Caco-2 (cell line): ENCODE results near the gene HAPSTR1. TPM values are rescaled to one million over a fixed set of nuclear protein-coding genes. Genes with fewer than 3 reads are reported as not detected.

Experiments used
- BruUV-seq: library from RNA; stranded (reverse); fragments of 400-500 nt; replicated peaks from 2 replicates; lab custom pipeline; 2021; lab: Mats Ljungman, UMichigan
- CTCF ChIA-PET: fragments of 300-600 bp; sonication (Branson Sonifier 250); formaldehyde crosslinking; loops from one replicate; lab custom pipeline; 2022; ENCODE audit warnings: antibody characterized with exemption; lab: Charles Lee
- POLR2A ChIA-PET: fragments of 300-600 bp; sonication (Branson Sonifier 250); formaldehyde crosslinking; loops from one replicate; lab custom pipeline; 2022; ENCODE audit warnings: antibody characterized with exemption; lab: Charles Lee
- DNase-seq, 2 experiments: peaks; one replicate each; pipeline versions ENCODE4 v3.0.0 to v3.0.0-alpha.2; 2020 to 2022
- H3K27me3 ChIP-seq: replicated peaks from 2 replicates; pipeline ENCODE4 v1.6.0; 2011; ENCODE audit warnings: low read length; ENCODE audit not compliant: control insufficient read depth, insufficient read depth
- H3K36me3 ChIP-seq: 2 replicates; pipeline ENCODE4 v1.5.1; 2011; ENCODE audit warnings: low read length; ENCODE audit not compliant: control insufficient read depth, insufficient read depth
- H3K4me1 ChIP-seq: fragments of 250-450 bp; sonication (Bioruptor Pico); 2 replicates; pipeline ENCODE4 v1.5.1; 2020; ENCODE audit warnings: mild to moderate bottlenecking
- H3K4me3 ChIP-seq: 2 replicates; pipeline ENCODE4 v1.5.1; 2011; ENCODE audit warnings: low read depth, mild to moderate bottlenecking, control low read depth, low read length
- H3K9me3 ChIP-seq: fragments of 250-450 bp; sonication (Bioruptor Pico); 2 replicates; pipeline ENCODE4 v1.5.1; 2020; ENCODE audit warnings: mild to moderate bottlenecking, moderate library complexity
- H3K27ac Mint-ChIP-seq: one replicate; pipeline ENCODE4 v1.8.0; 2022; ENCODE audit warnings: mixed read lengths; ENCODE audit not compliant: unreplicated experiment
- H3K27me3 Mint-ChIP-seq: one replicate; pipeline ENCODE4 v1.8.0; 2022; ENCODE audit warnings: mixed read lengths; ENCODE audit not compliant: insufficient read depth, unreplicated experiment
- H3K36me3 Mint-ChIP-seq: one replicate; pipeline ENCODE4 v1.8.0; 2022; ENCODE audit warnings: mild to moderate bottlenecking, mixed read lengths; ENCODE audit not compliant: insufficient read depth, unreplicated experiment
- H3K4me1 Mint-ChIP-seq: one replicate; pipeline ENCODE4 v1.8.0; 2022; ENCODE audit warnings: low read depth, mixed read lengths; ENCODE audit not compliant: unreplicated experiment
- H3K4me3 Mint-ChIP-seq: one replicate; pipeline ENCODE4 v1.8.0; 2022; ENCODE audit warnings: mild to moderate bottlenecking, moderate library complexity, mixed read lengths; ENCODE audit not compliant: unreplicated experiment
- H3K9me3 Mint-ChIP-seq: one replicate; pipeline ENCODE4 v1.8.0; 2022; ENCODE audit warnings: mixed read lengths; ENCODE audit not compliant: unreplicated experiment
- intact Hi-C: fragments of 100-400 bp; cut with micrococcal nuclease; formaldehyde crosslinking; loops from one replicate; pipeline ENCODE4 v1.10.0; 2022; ENCODE audit not compliant: unreplicated experiment
- total RNA-seq: library from RNA; stranded (reverse); gene quantifications from 2 replicates; pipeline ENCODE4 v1.2.3, GENCODE V29; 2022
- TF ChIP-seq, protein P1 (sequence below), 2 experiments: fragments of 200-600 bp in 1 of 2; IDR thresholded peaks; 1 replicate in 1 of 2; 2 replicates in 1 of 2; pipeline versions ENCODE4 v1.5.1 to v1.8.0; 2011 to 2022; ENCODE audit warnings: antibody characterized with exemption in 1 of 2, control low read depth in 1 of 2, inconsistent platforms in 1 of 2, low read depth in 1 of 2, low read length in 1 of 2, mild to moderate bottlenecking in 1 of 2, moderate library complexity in 1 of 2; ENCODE audit not compliant: insufficient read depth in 1 of 2, severe bottlenecking in 1 of 2, unreplicated experiment in 1 of 2

Gene HAPSTR1
- total RNA-seq, 1 experiment from 2014 or later: 47.1 TPM

DNA sequence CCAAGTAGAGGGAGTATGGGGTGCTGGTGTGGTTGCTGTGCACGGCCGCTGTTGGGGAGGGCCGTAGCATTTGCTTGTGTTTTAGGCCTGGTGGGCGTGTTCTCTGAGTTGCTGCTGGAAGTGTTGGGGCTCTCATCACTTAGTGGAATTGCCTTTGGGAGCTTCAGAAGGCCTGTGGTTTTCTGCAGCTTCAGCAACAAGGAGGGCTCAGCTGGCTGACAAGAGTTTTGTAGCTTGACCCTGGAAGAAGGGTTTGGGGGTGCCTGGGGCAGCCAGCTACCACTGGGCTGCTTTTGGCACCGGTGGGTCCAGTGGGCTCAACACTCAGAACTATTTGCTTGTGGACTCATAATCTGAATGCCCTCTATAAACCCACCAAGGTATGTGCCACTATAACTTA is 30.9 kb downstream of the HAPSTR1 start:
- BruUV-seq: no TSS peak
- Histone ChIP-seq H3K4me3 (no peak overlapping the region), H3K9me3 (no peaks in the 10 kb centered on the region), H3K27me3 (no peaks in the 10 kb centered on the region), H3K4me1 (no peaks in the 10 kb centered on the region; the same call in 1 of the 2 replicates), H3K36me3 (peaks cover 2% of the 10 kb centered on the region)
- H3K4me3 Mint-ChIP-seq: no peak overlapping the region
- H3K27me3 Mint-ChIP-seq: no peaks in the 10 kb centered on the region
- H3K4me1 Mint-ChIP-seq: no peaks in the 10 kb centered on the region
- H3K36me3 Mint-ChIP-seq: peaks cover 56% of the 10 kb centered on the region
- no peaks in the 10 kb centered on the region for H3K9me3 Mint-ChIP-seq
- POLR2A ChIA-PET: interaction anchor here (1.0 kb wide), 1 partner anchor 31 kb away, joined by 4 read pairs; the partner anchor contains the start of gene HAPSTR1
- TF ChIP-seq, protein P1, sequence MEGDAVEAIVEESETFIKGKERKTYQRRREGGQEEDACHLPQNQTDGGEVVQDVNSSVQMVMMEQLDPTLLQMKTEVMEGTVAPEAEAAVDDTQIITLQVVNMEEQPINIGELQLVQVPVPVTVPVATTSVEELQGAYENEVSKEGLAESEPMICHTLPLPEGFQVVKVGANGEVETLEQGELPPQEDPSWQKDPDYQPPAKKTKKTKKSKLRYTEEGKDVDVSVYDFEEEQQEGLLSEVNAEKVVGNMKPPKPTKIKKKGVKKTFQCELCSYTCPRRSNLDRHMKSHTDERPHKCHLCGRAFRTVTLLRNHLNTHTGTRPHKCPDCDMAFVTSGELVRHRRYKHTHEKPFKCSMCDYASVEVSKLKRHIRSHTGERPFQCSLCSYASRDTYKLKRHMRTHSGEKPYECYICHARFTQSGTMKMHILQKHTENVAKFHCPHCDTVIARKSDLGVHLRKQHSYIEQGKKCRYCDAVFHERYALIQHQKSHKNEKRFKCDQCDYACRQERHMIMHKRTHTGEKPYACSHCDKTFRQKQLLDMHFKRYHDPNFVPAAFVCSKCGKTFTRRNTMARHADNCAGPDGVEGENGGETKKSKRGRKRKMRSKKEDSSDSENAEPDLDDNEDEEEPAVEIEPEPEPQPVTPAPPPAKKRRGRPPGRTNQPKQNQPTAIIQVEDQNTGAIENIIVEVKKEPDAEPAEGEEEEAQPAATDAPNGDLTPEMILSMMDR (IDR thresholded peaks at IDR 0.05; ENCODE audit: insufficient read depth in 1 of 2, low read depth in 1 of 2, low read length in 1 of 2, severe bottlenecking in 1 of 2, unreplicated experiment in 1 of 2): no peak
- CTCF ChIA-PET: no interaction called here
- H3K27ac Mint-ChIP-seq: no peak overlapping the region
- intact Hi-C loops: no loop called here
- DNase-seq: no peak

DNA sequence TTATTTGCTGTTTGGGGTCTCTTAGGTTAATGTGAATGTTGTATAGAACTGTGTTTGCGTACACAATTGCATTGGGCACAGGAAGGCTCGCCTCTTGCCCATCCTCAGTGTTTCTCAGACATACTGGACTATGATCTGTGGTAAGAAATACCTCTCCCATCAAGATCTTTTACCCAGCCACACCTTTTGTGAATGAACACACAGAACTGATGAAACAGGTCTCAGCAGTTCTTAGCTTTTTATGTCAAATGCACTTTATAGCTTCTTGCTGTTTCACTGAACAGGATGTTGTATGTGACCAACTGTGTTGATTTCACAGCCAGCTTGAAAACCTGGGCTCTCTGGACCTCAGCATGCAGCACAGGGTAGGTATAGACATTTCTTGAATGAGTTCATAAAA is 31.5 kb downstream of the HAPSTR1 start:
- Mint-ChIP-seq H3K36me3 (peaks cover 56% of the 10 kb centered on the region), H3K9me3 (no peaks in the 10 kb centered on the region), H3K27ac (no peak overlapping the region), H3K27me3 (no peaks in the 10 kb centered on the region), H3K4me3 (no peak overlapping the region), H3K4me1 (no peaks in the 10 kb centered on the region)
- Histone ChIP-seq H3K36me3 (no peaks in the 10 kb centered on the region; the same call in 1 of the 2 replicates), H3K27me3 (no peaks in the 10 kb centered on the region), H3K9me3 (no peaks in the 10 kb centered on the region), H3K4me3 (no peak overlapping the region), H3K4me1 (no peaks in the 10 kb centered on the region; the same call in 1 of the 2 replicates)
- no TSS peak for BruUV-seq
- DNase-seq: no peak
- CTCF ChIA-PET: no interaction called here
- POLR2A ChIA-PET: interaction anchor here (1.0 kb wide), 1 partner anchor 32 kb away, joined by 4 read pairs; the partner anchor contains the start of gene HAPSTR1
- TF ChIP-seq, protein P1 (IDR thresholded peaks at IDR 0.05; ENCODE audit: insufficient read depth in 1 of 2, low read depth in 1 of 2, low read length in 1 of 2, severe bottlenecking in 1 of 2, unreplicated experiment in 1 of 2): no peak
- intact Hi-C loops: no loop called here

DNA sequence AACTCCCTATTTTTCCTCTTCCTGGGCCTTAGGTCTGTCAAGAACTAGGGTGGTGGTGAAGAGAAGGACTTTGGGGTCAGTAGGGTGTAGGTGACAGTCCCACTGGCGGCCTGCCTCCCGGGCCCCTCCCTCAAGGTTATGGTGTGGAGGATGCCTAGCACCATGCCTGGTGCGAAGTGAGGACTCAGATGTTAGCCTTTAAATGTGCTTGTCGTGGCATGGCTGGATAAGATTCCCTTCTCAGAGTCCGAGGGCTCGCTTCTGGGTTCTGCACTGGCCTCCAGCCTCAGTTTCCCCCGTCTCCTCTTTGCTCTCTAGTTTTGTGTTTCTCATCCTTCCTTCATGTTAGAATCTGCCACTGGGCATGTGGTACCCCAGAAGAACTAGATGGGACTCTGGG is 32.0 kb downstream of the HAPSTR1 start:
- Mint-ChIP-seq H3K36me3 (peaks cover 53% of the 10 kb centered on the region), H3K4me3 (no peak overlapping the region), H3K4me1 (no peaks in the 10 kb centered on the region), H3K27me3 (no peaks in the 10 kb centered on the region), H3K9me3 (no peaks in the 10 kb centered on the region), H3K27ac (no peak overlapping the region)
- POLR2A ChIA-PET: interaction anchor here (1.0 kb wide), 1 partner anchor 32 kb away, joined by 4 read pairs; the partner anchor contains the start of gene HAPSTR1
- Histone ChIP-seq H3K4me1 (no peaks in the 10 kb centered on the region; the same call in 1 of the 2 replicates), H3K9me3 (no peaks in the 10 kb centered on the region), H3K27me3 (no peaks in the 10 kb centered on the region), H3K4me3 (no peak overlapping the region), H3K36me3 (no peaks in the 10 kb centered on the region; the same call in 1 of the 2 replicates)
- no TSS peak for BruUV-seq
- CTCF ChIA-PET: no interaction called here
- no peak for DNase-seq
- TF ChIP-seq, protein P1 (IDR thresholded peaks at IDR 0.05; ENCODE audit: insufficient read depth in 1 of 2, low read depth in 1 of 2, low read length in 1 of 2, severe bottlenecking in 1 of 2, unreplicated experiment in 1 of 2): no peak
- intact Hi-C loops: no loop called here
